OCI-LY3 (cell line): ENCODE measurements around the gene ABCD4.

Experiments
- H2AFZ ChIP-seq: fragments of 200-600, 300-600 bp; shearing (Covaris generic); 2 replicates; pipeline ENCODE4 v1.6.0; 2014; ENCODE audit warnings: antibody characterized with exemption, low read depth, low read length
- H3K27ac ChIP-seq: fragments of 200-600, 300-600 bp; sonication (generic); 2 replicates; pipeline ENCODE4 v1.5.1; 2014; ENCODE audit warnings: mild to moderate bottlenecking, low read length, moderate library complexity, mixed read lengths
- H3K27me3 ChIP-seq: fragments of 200-600, 300-600 bp; sonication (generic); 2 replicates; pipeline ENCODE4 v1.6.1; 2014; ENCODE audit warnings: low read depth, low read length, mixed read lengths
- H3K36me3 ChIP-seq: fragments of 200-600, 300-600 bp; sonication (generic); replicated peaks from 2 replicates; pipeline ENCODE3; 2014; ENCODE audit warnings: low read depth, low read length, mixed read lengths
- H3K4me1 ChIP-seq: fragments of 300-600, 200-600 bp; sonication (generic); 2 replicates; pipeline ENCODE4 v1.6.1; 2014; ENCODE audit warnings: low read length, mixed read lengths
- H3K4me2 ChIP-seq: fragments of 200-600, 300-600 bp; sonication (generic); 2 replicates; pipeline ENCODE4 v1.6.1; 2014; ENCODE audit warnings: low read length, mixed read lengths
- H3K4me3 ChIP-seq: fragments of 300-600, 200-600 bp; sonication (generic); 2 replicates; pipeline ENCODE4 v1.5.1; 2014; ENCODE audit warnings: antibody characterized with exemption, mild to moderate bottlenecking, low read length, moderate library complexity
- H3K79me2 ChIP-seq: fragments of 300-600, 200-600 bp; shearing (Covaris generic); 2 replicates; pipeline ENCODE4 v1.6.1; 2014; ENCODE audit warnings: mild to moderate bottlenecking, low read length, mixed read lengths
- H3K9ac ChIP-seq: fragments of 300-600, 200-600 bp; shearing (Covaris generic); 2 replicates; pipeline ENCODE4 v1.6.0; 2014; ENCODE audit warnings: mild to moderate bottlenecking, low read length, moderate library complexity
- H3K9me3 ChIP-seq: fragments of 200-600, 300-600 bp; shearing (Covaris generic); 2 replicates; pipeline ENCODE4 v1.6.1; 2014; ENCODE audit warnings: low read length, mixed read lengths; ENCODE audit not compliant: insufficient read depth
- H4K20me1 ChIP-seq: fragments of 200-600, 300-600 bp; sonication (generic); 2 replicates; pipeline ENCODE4 v1.6.1; 2016; ENCODE audit warnings: low read length, mixed read lengths; ENCODE audit not compliant: insufficient read depth
- CTCF ChIP-seq: fragments of 200-600, 300-600 bp; sonication (generic); IDR thresholded peaks from 2 replicates; pipeline ENCODE4 v1.5.1; 2014; ENCODE audit warnings: antibody characterized with exemption, low read length, low read depth
- EZH2phosphoT487 ChIP-seq: fragments of 200-600 bp; shearing (Covaris generic); IDR thresholded peaks from 2 replicates; pipeline ENCODE4 v1.6.1; 2018; ENCODE audit warnings: antibody characterized with exemption, mixed run types, low read depth

ABCD4 gene

GRCh38 chr14:74257078-74257940 lies 45.4 kb downstream of the ABCD4 start:
- H3K4me3 ChIP-seq: peak overlapping the region; percentile 84
- no peaks in the 10 kb centered on the region for H3K9me3 ChIP-seq
- H3K9ac ChIP-seq: peak overlapping the region; percentile 63
- H3K36me3 ChIP-seq: no peaks in the 10 kb centered on the region
- no peak overlapping the region for H3K27ac ChIP-seq
- peak overlapping the region; percentile 85 for H3K4me2 ChIP-seq
- H2AFZ ChIP-seq: peak overlapping the region; percentile 91
- H4K20me1 ChIP-seq: no peaks in the 10 kb centered on the region
- H3K79me2 ChIP-seq: no peaks in the 10 kb centered on the region
- TF ChIP-seq CTCF (peak; percentile 79), EZH2phosphoT487 (no peak)
- 0 out of 2 replicates have a peak, but pooled peaks cover 6% of the 10 kb centered on the region for H3K4me1 ChIP-seq
- H3K27me3 ChIP-seq: peaks cover 9% of the 10 kb centered on the region

GRCh38 chr14:74255281-74255680 lies 47.5 kb downstream of the ABCD4 start:
- Histone ChIP-seq H3K27me3 (peaks cover 9% of the 10 kb centered on the region), H3K79me2 (no peaks in the 10 kb centered on the region), H3K9ac (no peak overlapping the region), H3K27ac (no peak overlapping the region), H3K4me1 (0 out of 2 replicates have a peak, but pooled peaks cover 6% of the 10 kb centered on the region), H3K36me3 (no peaks in the 10 kb centered on the region), H4K20me1 (no peaks in the 10 kb centered on the region), H3K9me3 (no peaks in the 10 kb centered on the region), H3K4me3 (no peak overlapping the region), H3K4me2 (no peak overlapping the region), H2AFZ (no peak overlapping the region)
- TF ChIP-seq CTCF: no peak
- no peak for TF ChIP-seq EZH2phosphoT487

GRCh38 chr14:74249433-74250375 lies 53.0 kb downstream of the ABCD4 start:
- Histone ChIP-seq H4K20me1 (no peaks in the 10 kb centered on the region), H3K4me3 (no peak overlapping the region), H3K9ac (no peak overlapping the region), H2AFZ (no peak overlapping the region), H3K4me2 (no peak overlapping the region), H3K9me3 (no peaks in the 10 kb centered on the region), H3K36me3 (no peaks in the 10 kb centered on the region), H3K27ac (no peak overlapping the region), H3K79me2 (no peaks in the 10 kb centered on the region), H3K4me1 (no peaks in the 10 kb centered on the region; the same call in 1 of the 2 replicates), H3K27me3 (no peaks in the 10 kb centered on the region)
- TF ChIP-seq EZH2phosphoT487: no peak
- no peak for TF ChIP-seq CTCF

- no peak overlapping the region for H3K4me3 ChIP-seq
- H3K79me2 ChIP-seq: no peaks in the 10 kb centered on the region
- H3K27ac ChIP-seq: no peak overlapping the region
- no peak overlapping the region for H2AFZ ChIP-seq
- H3K36me3 ChIP-seq: no peaks in the 10 kb centered on the region
- no peaks in the 10 kb centered on the region; the same call in 1 of the 2 replicates for H3K4me1 ChIP-seq
- no peak overlapping the region for H3K9ac ChIP-seq
- no peak overlapping the region for H3K4me2 ChIP-seq
- H3K27me3 ChIP-seq: peaks cover 12% of the 10 kb centered on the region
- no peaks in the 10 kb centered on the region for H4K20me1 ChIP-seq
- H3K9me3 ChIP-seq: no peaks in the 10 kb centered on the region
- TF ChIP-seq EZH2phosphoT487 (no peak), CTCF (no peak)
Observed at GRCh38 chr14:74248017-74248416, 54.7 kb downstream of the ABCD4 start.
